Right lung (tissue), 10 donors: Measurements from ENCODE around the gene PTGDR. TPM values are rescaled to one million over a fixed set of nuclear protein-coding genes. Genes with fewer than 3 reads are reported as not detected.

Source experiments
- DNase-seq, 2 donors: peaks; one replicate each; pipeline ENCODE4 v3.0.0-alpha.2; 2013
- long read RNA-seq, 8 donors: transcript quantifications; one replicate each; lab custom pipeline, GENCODE V29; 2026
- polyA plus RNA-seq, 5 donors: library from polyadenylated mRNA; unstranded; fragments of 120-200 nt; gene quantifications; one replicate each; pipeline versions ENCODE4 v1.2.1 to v1.2.3, GENCODE V29; 2013; ENCODE audit warnings: inconsistent platforms in 1 of 5, low replicate concordance in 1 of 5; ENCODE audit not compliant: insufficient read length in 5 of 5, insufficient read depth in 1 of 5

Gene PTGDR, protein sequence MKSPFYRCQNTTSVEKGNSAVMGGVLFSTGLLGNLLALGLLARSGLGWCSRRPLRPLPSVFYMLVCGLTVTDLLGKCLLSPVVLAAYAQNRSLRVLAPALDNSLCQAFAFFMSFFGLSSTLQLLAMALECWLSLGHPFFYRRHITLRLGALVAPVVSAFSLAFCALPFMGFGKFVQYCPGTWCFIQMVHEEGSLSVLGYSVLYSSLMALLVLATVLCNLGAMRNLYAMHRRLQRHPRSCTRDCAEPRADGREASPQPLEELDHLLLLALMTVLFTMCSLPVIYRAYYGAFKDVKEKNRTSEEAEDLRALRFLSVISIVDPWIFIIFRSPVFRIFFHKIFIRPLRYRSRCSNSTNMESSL
- polyA plus RNA-seq = under 1 TPM; 0.21 to 0.49 (median 0.26) TPM
- long read RNA-seq, donor 1 = 0 reads
- long read RNA-seq, donor 2 = 0 reads
- long read RNA-seq, donor 3, partial matches to known transcripts = 0 of 1 reads
- long read RNA-seq, donor 3, other reads (novel, unspliced or antisense) = 0 of 1 reads
- long read RNA-seq, donor 4 = 0 reads
- long read RNA-seq, donor 5, partial matches to known transcripts = 0 of 1 reads
- long read RNA-seq, donor 5, other reads (novel, unspliced or antisense) = 0 of 1 reads
- long read RNA-seq, donor 6 = 0 reads
- long read RNA-seq, donor 7 = 0 reads
- long read RNA-seq, donor 8 = 0 reads

DNA sequence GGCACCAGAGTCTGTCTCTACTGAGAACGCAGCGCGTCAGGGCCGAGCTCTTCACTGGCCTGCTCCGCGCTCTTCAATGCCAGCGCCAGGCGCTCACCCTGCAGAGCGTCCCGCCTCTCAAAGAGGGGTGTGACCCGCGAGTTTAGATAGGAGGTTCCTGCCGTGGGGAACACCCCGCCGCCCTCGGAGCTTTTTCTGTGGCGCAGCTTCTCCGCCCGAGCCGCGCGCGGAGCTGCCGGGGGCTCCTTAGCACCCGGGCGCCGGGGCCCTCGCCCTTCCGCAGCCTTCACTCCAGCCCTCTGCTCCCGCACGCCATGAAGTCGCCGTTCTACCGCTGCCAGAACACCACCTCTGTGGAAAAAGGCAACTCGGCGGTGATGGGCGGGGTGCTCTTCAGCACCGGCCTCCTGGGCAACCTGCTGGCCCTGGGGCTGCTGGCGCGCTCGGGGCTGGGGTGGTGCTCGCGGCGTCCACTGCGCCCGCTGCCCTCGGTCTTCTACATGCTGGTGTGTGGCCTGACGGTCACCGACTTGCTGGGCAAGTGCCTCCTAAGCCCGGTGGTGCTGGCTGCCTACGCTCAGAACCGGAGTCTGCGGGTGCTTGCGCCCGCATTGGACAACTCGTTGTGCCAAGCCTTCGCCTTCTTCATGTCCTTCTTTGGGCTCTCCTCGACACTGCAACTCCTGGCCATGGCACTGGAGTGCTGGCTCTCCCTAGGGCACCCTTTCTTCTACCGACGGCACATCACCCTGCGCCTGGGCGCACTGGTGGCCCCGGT lies at the start of gene PTGDR:
PTGDR (plus strand) TSS at position 198 of the 778 bp plus-strand sequence; CDS start at position 315, 117 bp downstream.
- peak in 1 of 2 donors; percentile 4 for DNase-seq

DNA sequence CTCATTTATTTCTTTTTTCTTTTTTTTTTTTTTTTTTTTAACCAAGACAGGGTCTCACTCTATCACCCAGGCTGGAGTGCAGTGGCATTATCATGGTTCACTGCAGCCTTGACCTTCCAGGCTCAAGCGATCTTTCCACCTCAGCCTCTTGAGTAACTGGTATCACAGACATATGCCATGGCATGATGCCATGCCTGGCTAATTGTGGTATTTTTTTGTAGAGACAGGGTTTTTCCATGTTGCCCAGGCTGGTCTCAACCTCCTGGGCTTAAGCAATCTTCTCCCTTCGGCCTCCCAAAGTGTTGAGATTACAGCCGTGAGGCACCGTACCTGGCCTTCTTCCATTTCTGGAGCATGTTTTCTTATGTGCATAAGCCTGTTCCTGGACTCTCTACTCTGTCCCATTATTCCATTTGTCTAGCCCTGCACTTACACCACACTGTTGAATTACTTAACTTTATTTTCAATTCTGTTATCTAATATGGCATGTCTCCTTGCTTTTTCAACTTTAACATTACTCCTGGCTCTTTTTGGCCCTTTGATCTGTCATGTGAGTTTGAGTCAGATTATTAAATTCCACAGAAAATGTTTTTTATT lies 47.9 kb upstream of the PTGDR start:
- no peak for DNase-seq

DNA sequence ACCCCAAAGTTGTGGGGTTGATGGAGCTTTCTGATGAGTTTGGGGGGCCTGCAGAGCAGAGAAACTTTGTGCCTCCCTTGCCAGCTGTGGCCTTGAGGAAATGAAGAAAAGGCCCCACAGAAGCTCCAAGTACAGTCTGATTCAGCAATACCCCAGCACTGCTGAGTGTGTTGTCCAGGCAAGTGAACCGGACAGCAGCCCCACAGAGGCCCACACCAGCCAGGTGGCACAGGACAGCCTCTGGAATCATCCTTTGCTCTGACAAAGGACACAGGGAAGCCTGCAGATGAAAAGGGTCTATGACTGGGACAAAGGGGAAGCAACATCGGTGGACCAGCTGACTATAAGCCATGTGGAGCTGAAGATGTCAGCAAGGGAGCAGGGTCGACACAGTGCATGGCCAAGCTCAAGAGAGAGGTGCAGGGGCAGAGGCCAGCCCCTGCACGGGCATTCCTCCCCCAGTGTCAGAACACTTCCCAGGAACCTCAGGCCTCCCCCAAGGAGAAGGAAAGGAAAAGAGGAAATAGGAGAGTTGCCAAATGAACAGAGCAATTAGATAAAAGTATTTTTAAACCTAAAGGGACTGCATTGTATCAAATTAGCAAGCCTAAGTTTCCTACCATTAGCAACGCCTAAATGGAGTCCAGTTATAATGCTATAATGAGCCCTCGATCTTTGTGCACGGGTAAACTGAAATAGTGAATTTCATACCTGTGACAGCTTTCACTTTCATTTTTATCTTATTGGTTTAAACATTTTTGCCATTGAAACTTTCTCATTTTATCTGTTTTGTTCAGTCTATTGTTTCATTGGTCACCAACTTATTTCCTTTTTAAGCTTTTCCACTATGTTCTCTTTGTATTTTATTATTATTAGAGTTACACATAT lies 46.3 kb upstream of the PTGDR start:
- no peak for DNase-seq

DNA sequence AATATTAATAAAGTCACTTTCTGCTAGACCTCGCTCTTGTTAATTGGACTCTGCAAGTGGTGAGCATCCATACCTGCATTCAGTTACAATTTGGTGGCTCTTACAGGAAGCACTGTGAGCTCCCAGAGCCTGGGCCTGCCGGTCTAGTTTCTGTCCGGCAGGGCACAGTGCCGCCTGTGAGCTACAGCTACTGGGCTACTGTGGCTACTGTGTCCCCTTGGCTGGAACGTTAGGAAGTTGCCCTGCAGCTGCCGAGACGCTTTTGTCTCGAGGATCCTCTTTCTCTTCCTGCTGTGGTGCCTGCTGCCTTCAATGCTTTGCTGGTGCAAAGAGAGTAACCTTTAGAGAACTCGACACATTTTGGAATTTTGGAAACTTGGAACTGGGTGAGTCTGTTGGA lies 44.6 kb upstream of the PTGDR start:
- no peak for DNase-seq

DNA sequence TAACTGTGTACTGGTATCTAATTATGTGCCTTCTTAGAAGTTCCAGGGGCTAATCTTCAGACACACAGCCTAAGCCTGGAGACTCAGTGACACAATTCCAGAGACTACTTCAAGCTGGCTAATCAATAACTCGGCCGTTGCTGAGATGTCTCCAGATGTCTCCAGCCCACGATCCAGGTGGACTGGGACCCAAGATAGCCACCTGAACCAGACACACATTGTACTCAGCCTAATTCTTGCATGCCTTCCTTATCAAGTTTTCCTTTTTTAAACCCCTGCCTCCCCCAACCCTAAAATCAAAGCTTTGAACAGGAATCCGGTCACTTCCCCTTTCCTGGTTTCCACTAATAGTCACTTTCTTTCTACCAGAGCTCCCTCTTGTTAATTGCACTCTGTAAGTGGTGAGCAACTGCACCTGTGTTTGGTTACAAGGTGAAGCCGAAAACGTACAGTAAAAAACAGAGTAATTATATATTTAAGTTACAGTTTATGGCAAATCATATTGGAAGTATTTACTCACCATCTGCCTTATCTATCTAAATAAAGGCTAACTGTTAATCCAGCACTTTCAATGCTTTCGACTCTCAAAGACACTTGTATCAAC lies 39.8 kb upstream of the PTGDR start:
- DNase-seq = no peak

DNA sequence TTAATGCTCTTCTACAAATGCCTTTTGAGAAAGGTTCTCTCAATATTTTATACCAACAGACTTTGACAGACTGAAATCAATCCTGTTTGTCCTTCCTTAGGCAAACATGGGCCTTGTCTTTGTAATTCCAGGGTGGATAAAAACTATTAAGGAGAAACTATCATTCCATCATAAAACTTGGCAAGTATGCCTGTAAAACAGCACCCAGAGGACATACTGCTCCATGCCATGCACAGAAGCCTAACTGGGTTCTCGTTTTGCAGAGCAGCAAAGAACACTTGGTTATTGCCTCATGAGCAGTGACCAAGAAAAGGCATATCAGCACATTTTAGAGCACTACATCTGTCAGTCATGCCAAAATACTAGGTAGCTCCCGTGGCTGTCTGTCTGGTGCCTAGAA lies 33.8 kb upstream of the PTGDR start:
- no peak for DNase-seq

DNA sequence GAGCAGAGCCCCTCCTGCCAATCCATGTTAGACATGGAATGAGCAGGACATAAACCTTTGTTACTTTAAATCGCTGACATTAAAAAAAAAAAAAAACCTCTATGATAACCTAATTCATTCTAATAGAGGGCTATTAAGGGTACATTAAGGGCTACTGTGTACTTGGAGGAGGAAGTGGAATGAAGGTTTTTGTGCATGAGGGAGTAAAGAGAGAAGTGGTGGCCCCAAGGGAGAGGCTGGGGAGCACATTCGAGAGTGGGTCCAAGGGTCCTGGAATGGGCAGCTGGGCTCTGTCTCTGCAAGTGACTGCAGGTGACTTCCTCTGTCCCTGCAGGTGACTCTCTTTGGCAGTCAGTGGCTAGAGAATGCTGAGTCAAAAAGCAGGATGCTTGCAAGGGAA lies 32.1 kb upstream of the PTGDR start:
- no peak for DNase-seq

DNA sequence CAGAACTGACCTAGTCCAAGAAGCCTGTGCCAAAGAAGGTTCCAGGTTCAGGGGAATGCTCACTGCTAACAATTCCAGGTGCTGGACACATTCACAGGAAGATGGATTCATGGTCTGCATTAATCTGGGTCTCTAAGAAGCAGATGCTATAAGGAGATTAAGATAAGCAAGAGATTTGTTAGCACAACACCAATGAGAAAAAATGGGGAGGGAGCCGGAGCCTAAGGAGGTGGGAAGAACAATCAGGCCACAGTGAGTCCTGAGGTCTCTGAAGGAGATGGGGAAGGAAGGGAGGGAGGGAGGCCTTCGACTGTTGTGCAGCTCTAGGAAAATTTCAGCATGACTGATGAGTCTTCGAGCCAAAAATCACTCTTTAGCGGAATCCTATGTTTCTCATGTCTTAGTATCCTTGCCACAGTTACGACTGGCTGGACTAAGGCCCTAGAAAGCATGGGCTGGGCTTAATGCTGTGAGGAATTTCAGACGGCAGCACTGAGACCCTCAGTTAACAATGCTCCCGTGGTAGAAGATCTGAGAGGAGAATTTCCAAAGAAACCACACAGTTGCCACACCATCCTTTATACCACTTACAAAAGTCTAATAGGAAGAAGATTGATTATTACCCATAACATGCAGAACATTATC lies 31.5 kb upstream of the PTGDR start:
- DNase-seq = no peak

DNA sequence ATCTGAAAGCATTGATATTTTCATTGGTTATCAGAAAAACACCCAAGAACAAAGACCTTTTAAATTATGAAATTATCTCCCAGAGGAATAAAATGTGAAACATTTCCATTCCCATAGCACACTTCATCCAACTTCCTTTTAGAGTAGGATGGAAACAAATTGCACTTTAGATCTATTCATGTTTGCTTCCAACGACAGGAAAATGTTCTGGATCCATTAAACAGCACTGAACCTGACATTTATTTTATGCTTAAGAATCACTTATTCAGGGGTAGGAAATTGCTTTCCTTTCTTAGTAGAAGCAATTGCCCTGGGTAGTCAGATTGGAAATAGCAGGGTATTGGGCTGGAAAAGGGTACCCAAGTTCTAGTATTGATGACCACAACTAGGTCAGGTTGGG lies 28.8 kb upstream of the PTGDR start:
- no peak for DNase-seq

DNA sequence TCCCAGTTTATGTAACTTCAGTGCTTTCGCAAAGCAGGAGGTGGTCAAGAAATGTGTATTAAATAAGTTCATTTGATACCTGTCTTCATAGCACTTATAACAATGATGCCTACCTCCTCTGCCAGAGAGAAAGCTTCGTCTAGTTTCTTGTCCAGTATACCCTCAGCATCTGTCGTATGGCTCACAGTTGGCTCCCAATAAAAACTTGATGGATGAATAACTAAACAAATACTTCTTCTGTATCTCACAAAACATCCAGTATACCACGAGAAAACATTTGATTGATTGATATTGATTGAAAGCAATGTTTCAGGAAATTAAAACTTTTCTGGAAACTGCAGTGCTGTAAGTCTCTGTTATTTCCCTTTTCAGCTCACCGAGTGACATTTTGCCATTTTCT lies 26.9 kb upstream of the PTGDR start:
- no peak for DNase-seq

DNA sequence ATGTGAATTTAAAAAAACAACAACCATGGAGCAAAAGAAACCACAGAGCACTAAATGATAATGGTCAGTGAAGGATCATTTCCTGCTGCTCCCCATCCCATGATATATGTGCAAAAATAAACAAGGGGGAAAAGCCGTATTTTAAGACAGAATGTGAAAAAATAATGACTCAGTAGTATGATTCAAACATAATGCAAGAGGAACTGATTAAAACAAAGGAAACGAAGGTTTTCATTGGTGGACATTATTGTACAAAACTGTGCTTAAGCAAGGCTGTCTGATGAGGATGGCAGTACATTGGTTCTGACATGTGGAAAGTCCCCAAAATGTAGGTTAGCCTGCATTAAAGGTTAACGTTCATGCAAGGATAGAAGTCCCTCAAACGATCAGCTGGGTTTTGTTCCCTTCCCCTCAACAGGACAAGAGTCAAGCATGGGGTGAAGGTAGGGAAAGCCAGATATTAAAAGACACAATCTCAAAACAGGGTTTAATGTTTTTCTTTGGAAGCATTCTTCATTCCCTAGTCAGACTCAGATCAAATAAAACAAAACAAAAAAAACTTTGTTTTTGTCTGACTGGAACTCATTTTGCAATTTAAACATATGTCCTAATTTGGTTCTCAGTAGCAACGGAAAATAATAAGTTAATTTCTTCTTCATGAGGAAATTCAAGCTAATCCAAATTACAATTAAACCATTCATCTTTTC lies 26.3 kb upstream of the PTGDR start:
- no peak for DNase-seq

DNA sequence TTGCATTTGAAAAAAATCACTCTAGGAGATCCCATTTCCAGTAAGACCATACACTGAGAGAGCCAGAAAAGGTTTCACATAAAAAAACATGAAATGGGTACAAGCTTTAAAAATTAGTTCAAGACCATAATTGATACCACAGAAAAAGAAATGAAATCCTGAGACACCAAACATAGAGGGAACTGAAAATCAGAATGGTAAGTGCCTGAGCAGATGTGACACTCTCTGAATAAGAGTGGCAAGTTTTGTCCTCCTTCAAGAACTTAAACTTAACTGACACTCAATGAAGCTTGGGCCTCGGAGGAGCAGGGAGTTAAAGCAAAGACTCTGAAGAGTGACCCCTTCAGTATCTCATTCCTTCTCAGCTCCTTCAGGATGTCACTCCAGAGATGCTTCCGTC lies 23.2 kb upstream of the PTGDR start:
- no peak for DNase-seq

DNA sequence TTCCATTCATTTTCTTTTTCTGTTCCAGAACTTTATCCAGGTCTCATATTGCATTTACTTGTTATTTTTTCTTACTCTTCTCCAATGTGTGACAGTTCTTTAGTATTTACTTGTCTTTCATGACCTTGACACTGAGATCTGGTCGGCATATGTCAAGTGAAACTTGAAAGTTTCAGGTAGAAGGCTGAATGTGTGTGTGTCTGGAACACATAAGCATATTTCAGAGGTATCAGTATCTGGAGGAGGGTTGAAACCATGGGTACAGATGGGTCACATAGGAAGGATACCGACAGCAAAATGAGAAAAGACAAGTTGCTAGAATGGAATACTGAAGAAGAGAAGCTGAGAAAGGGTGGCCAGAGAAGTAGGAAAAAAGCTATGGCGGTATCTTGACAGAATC lies 22.5 kb upstream of the PTGDR start:
- no peak for DNase-seq

DNA sequence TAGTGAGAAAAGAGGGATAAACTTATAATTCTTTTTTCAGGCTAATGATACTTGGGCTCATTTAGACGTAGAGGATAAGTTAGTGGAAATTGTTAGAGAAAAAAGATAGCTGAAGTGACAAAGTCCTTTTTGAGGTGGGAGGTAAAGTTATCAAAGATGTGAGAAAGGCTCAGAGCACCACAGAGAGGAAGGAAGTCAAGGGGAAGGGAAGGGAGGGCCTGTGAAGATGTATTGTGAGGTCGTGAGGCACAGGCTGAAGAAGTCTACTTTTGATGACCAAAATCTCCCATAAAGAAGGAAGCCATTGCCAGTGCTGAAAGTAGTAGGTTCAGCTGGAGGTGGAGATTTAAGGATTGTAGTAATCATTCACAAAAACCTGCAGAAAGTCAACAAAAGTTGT lies 19.4 kb upstream of the PTGDR start:
- no peak for DNase-seq

DNA sequence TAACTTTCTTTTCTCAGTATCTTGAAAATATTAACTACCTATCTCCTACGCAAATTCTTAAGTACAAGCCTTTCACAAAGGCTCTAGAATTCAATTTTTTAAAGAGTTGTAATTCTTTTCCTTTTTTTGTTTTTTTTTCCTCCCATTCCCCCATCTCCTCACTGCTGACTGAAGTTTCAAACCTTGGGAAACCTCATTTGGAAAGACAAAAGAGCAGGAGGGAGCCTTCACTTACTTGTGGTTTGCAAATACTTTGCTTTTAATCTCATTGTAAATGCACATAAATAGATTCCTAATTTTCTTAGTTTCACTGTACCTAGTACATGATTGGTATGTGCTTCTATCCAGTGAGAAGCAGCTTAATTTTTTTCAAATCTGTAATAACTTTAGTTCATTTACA lies 15.8 kb upstream of the PTGDR start:
- no peak for DNase-seq

DNA sequence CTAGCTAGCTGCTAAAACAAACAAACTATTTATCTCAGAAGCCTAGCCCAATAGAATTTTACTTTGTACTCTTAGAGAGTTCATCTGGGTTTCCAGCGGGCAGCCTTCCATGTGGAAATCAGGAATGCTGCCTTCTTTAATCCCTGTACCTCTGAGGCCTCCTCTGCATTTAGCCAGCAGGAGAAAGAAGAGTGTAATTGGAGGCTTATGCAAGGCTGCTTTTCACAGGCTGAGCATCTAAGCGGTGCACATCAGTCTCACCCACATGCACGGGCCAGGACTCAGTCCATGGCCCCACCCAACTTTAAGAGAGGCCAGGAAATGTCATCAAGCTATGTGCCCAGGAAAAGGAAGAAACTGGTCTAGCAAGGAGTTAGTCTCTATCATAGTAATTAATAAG lies 14.0 kb upstream of the PTGDR start:
- DNase-seq = no peak

DNA sequence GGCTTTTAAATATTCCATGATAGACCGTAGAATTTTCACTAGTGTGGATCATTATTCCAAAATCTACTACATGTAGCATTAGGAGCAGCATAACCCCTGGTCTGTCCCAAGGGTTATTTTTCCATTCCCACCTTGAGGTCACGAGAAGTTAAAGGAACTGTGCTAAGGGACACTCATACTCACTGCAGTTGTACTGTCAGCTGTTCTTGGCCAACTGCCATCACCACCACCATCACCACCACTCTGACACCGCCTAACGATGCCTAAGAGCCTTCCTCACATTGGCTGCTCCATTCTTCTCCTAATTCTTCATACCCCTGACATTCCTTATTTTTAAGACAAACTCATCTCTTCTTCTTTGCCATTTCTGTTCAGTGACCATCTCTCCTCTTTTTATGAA lies 13.4 kb upstream of the PTGDR start:
- DNase-seq = no peak

DNA sequence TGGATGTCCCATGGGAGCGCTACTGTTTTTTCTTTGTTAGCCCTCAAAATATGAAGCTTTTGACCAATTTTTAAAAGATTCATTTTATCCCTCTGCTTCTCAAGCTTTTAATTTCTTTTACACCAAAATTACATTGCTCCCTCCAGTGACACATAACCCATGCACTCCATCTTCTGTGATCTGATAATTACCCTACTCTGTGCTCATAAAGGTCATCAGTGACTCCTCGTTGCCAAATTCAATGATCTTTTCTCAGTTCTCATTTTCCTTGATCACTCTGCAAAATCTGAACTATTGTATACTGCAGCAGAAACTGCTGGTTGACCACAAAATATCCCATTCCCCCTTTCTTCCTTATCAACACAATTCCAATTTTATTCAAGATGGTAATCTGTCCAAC lies 8.7 kb upstream of the PTGDR start:
- DNase-seq = no peak

DNA sequence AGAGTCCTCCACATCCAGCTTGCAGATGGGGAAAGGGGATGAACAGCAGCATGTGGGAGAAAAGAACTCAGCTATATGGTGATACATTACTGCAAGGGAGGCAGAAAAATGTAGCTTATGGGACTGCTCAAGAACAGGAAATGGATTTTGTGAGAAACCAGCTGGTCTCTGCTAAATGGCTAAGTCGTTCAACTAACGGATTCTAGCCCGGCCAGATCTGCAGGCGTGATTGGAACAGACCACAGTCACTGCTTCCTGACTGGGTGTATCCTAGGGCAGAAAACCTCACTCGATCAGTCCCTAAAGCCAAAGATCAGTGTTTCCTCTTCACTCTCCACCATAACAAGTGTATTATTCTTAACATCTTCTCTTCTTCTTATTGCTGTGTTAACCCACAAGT lies 8.1 kb upstream of the PTGDR start:
- peak in 1 of 2 donors; percentile 7 for DNase-seq

DNA sequence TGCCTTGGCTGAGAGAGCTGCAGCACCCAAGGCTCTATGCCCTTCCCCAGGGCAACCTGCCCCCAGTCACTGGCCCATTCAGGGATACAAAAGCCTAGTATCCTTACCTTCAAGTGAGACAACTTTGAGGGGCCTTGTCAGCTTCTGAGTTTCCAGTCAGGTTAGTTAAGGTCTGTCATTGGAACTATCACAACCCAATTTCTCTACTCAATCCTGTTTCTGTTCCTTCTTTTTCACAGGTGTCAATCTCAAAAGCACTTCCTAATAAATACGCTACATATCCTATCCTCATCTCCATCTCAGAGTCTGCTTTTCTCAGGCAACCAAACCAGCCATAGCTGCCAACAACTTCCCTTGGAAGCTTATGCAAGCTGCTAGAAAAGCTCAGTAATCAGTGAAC lies 4.9 kb upstream of the PTGDR start:
- no peak for DNase-seq
